Right lobe of liver (tissue), 6 donors: ENCODE results near the gene RPS8. TPM values are rescaled to one million over a fixed set of nuclear protein-coding genes. Genes with fewer than 3 reads are reported as not detected.
"Not testable (repeated sequence)": the region's sequence is repeated elsewhere in the genome, so short reads cannot be mapped to it uniquely, and the experiment has no call there.

Experiments
- ATAC-seq, 4 donors: fragments of 200-7000 bp; cut with Tn5 transposase; one replicate each; pipeline ENCODE4 v1.9.1; 2020; ENCODE audit warnings: mild to moderate bottlenecking in 4 of 4, moderate library complexity in 4 of 4
- DNase-seq, 3 donors: peaks; one replicate each; pipeline ENCODE4 v3.0.0-alpha.2; 2020
- H3K27ac ChIP-seq, 3 donors: fragments of 200-600 bp; one replicate each; pipeline ENCODE4 v1.8.0; 2022
- H3K27me3 ChIP-seq, 2 donors: fragments of 200-600 bp; one replicate each; pipeline ENCODE4 v1.8.0; 2022
- H3K36me3 ChIP-seq, 4 donors: fragments of 200-600 bp; sonication (generic) in 1 of 4; one replicate each; pipeline versions ENCODE4 v1.5.1 to v1.8.0; 2017 to 2022; ENCODE audit warnings: control low read depth in 1 of 4
- H3K4me1 ChIP-seq, 4 donors: fragments of 200-600 bp; sonication (generic) in 1 of 4; one replicate each; pipeline versions ENCODE4 v1.5.1 to v1.8.0; 2017 to 2022; ENCODE audit warnings: control low read depth in 1 of 4
- H3K4me3 ChIP-seq, 3 donors: fragments of 200-600 bp; one replicate each; pipeline ENCODE4 v1.8.0; 2022
- H3K9me3 ChIP-seq, 4 donors: fragments of 200-600 bp; sonication (generic) in 1 of 4; one replicate each; pipeline versions ENCODE4 v1.5.1 to v1.8.0; 2017 to 2022; ENCODE audit warnings: control low read depth in 1 of 4
- CTCF ChIP-seq, 4 donors: fragments of 200-600 bp in 3 of 4; fragments of 450-650 bp in 1 of 4; IDR thresholded peaks; one replicate each; pipeline versions ENCODE4 v1.5.1 to v1.8.0; 2016 to 2022; ENCODE audit warnings: antibody characterized with exemption in 4 of 4, mild to moderate bottlenecking in 2 of 4
- POLR2A ChIP-seq: fragments of 450-650 bp; IDR thresholded peaks from one replicate; pipeline ENCODE4 v1.6.1; 2017; ENCODE audit warnings: antibody characterized with exemption, mild to moderate bottlenecking
- WGBS: methylation state at CpG from one replicate; pipeline ENCODE4 v1.1.6; 2018; ENCODE audit warnings: low coverage, low lambda C conversion rate; ENCODE audit not compliant: insufficient coverage; ENCODE audit errors: missing lambda C conversion rate; 5-methylcytosine and 5-hydroxymethylcytosine counted together
- intact Hi-C, 2 donors: fragments of 100-400 bp; cut with DNase I; formaldehyde crosslinking; loops; one replicate each; pipeline versions ENCODE4 v1.11.2 to v1.14.1; 2022
- total RNA-seq, 6 experiments: library from RNA; depleted of rRNA in 2 of 6; stranded (reverse); fragments of >200 nt in 2 of 6; fragmentation: NEBNext Ultra II Directional in 3 of 6; extraction: Animal tissue kit (Norgen Biotek cat#: 25700) in 3 of 6; gene quantifications; one replicate each; pipeline versions ENCODE4 v1.1.0 to v1.2.4, GENCODE V29; 2016 to 2023
- donor health status: DM: no; HTN: yes; CAD: no.
- donor health status: DM: no; HTN: no; CAD: no.
- donor health status: DM: no; HTN: no; CAD: no.
- donor health status: DM: no; HTN: yes; CAD: no.
- donor health status: DM: no; HTN: yes; CAD: no.

The RPS8 gene
- total RNA-seq, 6 experiments from 2014 or later, result 459 to 921 (median 519) TPM

GRCh38 chr1:44812822-44813543, 37.6 kb downstream of the RPS8 start:
- WGBS, result 44% methylated on average over 27 of the region's 48 CpGs

GRCh38 chr1:44815926-44816325, 40.6 kb downstream of the RPS8 start:
- peaks cover 0 to 14% (median 0%) of the 10 kb centered on the region in 4 donors for H3K4me1 ChIP-seq
- ATAC-seq, H3K27ac ChIP-seq, H3K4me3 ChIP-seq, H3K9me3 ChIP-seq, intact Hi-C loops, H3K27me3 ChIP-seq, H3K36me3 ChIP-seq: not testable (repeated sequence)
- 91% methylated on average over 7 of the region's 9 CpGs for WGBS
- DNase-seq, result peak; percentile 13 to 35 (median 23)

More at GRCh38 chr1:44812822-44813543, 37.6 kb downstream of the RPS8 start:
- H3K9me3 ChIP-seq, result no peaks in the 10 kb centered on the region
- ATAC-seq (peak; percentile 13 to 55 (median 46)), DNase-seq (peak in 2 of 3 donors; percentile 71 to 72)
- no peaks in the 10 kb centered on the region for H3K27me3 ChIP-seq
- H3K4me1 ChIP-seq, result peaks cover 0 to 34% (median 15%) of the 10 kb centered on the region in 4 donors
- peak overlapping the region; percentile 55 to 82 (median 80) for H3K4me3 ChIP-seq
- intact Hi-C loops, result no loop called here
- peak overlapping the region; percentile 71 to 80 (median 72) for H3K27ac ChIP-seq
- H3K36me3 ChIP-seq, result no peaks in the 10 kb centered on the region
- TF ChIP-seq CTCF (IDR thresholded peaks at IDR 0.05), result no peak
- peak; percentile 3 for TF ChIP-seq POLR2A

DNA sequence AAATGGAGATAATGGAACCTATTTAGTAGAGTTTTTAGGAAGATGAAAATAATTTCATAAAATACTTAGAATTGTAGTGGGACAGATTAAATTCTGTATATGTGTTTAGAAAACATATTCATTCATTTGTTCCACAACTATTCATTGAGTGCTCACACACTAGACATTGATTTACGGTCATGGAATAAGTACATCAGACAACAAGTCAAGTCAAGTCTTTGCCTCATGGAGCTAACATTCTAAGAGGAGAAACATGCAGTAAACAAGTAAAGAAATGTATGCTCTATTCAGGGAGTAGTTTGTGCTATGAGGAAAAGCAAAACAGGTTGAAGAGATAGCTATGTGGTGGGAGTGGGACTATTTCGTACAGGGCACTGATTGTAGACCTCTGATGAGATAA, 42.0 kb downstream of the RPS8 start:
- TF ChIP-seq CTCF (IDR thresholded peaks at IDR 0.05) (no peak), POLR2A (no peak)
- no peak for DNase-seq
- intact Hi-C loops, result no loop called here
- Histone ChIP-seq H3K27ac (no peak overlapping the region), H3K4me3 (no peak overlapping the region), H3K4me1 (peaks cover 0 to 13% (median 0%) of the 10 kb centered on the region in 4 donors), H3K36me3 (no peaks in the 10 kb centered on the region), H3K27me3 (no peaks in the 10 kb centered on the region), H3K9me3 (no peaks in the 10 kb centered on the region)
- no peak for ATAC-seq
- WGBS, result 92% methylated on average over 2 of the region's 2 CpGs

DNA sequence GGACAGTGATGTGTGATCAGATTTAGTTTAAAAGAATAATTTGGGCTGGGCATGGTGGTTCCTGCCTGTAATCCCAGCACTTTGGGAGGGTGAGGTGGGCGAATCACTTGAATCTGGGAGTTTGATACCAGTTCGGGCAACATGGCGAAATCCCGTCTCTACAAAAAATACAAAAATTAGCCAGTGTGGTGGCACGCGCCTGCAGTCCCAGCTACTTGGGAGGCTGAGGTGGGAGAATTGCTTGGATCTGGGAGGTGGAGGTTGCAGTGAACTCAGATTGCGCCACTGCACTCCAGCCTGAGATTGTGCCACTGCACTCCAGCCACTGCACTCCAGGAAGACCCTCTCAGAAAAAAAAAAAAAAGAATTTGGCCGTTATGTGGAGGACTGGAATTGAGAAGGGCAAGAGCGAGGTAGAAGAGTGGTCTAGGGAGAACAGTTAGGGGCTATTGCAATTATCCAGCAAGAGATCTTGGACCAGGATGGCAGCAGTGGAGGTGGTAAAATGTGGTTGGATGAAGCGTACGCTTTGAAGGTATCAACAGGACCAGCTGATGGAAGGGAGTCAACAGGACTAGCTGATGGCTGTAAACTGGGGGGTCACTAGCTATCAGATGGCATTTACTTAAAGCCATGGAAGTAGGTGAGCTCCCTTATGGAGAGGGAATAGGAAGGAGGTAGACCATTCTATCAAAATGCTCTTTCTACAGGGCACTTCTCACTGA, 42.6 kb downstream of the RPS8 start:
- peaks cover 0 to 10% (median 0%) of the 10 kb centered on the region in 4 donors for H3K4me1 ChIP-seq
- no peak for TF ChIP-seq POLR2A
- no peak for TF ChIP-seq CTCF (IDR thresholded peaks at IDR 0.05)

DNA sequence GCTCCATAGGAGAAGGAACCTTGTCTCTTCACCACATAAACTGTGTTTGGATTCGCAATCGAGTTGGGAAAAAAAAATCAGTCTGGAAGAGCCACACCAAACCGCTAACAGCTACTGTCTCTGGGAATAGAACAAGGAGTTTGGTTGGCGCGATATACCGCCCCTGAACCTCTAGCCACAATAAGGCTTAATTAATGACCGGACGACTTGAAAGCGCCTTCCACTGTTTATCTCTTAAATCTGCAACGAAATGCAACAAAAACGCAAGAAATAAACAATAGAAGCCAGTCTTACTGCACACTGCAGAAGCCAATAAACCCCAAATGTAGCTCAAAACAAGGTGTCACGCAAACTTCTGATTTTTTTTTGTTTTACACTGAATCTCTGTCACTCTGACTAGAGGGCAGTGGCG, 43.9 kb downstream of the RPS8 start:
- Histone ChIP-seq H3K27ac (peak overlapping the region; percentile 89 to 93 (median 89)), H3K4me3 (peak overlapping the region; percentile 10 to 58 (median 56)), H3K9me3 (no peaks in the 10 kb centered on the region), H3K27me3 (no peaks in the 10 kb centered on the region), H3K36me3 (no peaks in the 10 kb centered on the region), H3K4me1 (peaks cover 0 to 9% (median 0%) of the 10 kb centered on the region in 4 donors)
- no peak for TF ChIP-seq POLR2A
- TF ChIP-seq CTCF (IDR thresholded peaks at IDR 0.05), result no peak
- 0% methylated on average over 13 of the region's 13 CpGs for WGBS
- intact Hi-C loops, result no loop called here
- DNase-seq, result peak in 1 of 3 donors; percentile 5
- peak; percentile 5 to 28 (median 7) for ATAC-seq

More for the DNA sequence above, 42.6 kb downstream of the RPS8 start:
- intact Hi-C loops, result no loop called here
- no peak for ATAC-seq
- Histone ChIP-seq H3K9me3 (no peaks in the 10 kb centered on the region), H3K36me3 (no peaks in the 10 kb centered on the region), H3K27me3 (no peaks in the 10 kb centered on the region), H3K4me3 (no peak overlapping the region), H3K27ac (no peak overlapping the region)
- DNase-seq, result peak; percentile 8 to 28 (median 15)
- 99% methylated on average over 8 of the region's 11 CpGs for WGBS
